ENCODE measurements around the gene BPHL.
"Not testable (repeated sequence)": the region's sequence is repeated elsewhere in the genome, so short reads cannot be mapped to it uniquely, and the experiment has no call there.

- TF ChIP-seq POLR2A (IDR thresholded peaks at IDR 0.05; ENCODE audit: borderline replicate concordance, extremely low read depth, insufficient read depth, insufficient read length); CTCF (IDR thresholded peaks at IDR 0.05 in 2 of 3, conservative IDR thresholded peaks at IDR 0.05 in 1 of 3; ENCODE audit: borderline replicate concordance in 1 of 3, insufficient read depth in 1 of 3, low read depth in 2 of 3, low read length in 2 of 3); REST (IDR thresholded peaks at IDR 0.05; ENCODE audit: low read depth); EGR1 (IDR thresholded peaks at IDR 0.05; ENCODE audit: low read depth); POLR2AphosphoS5 (IDR thresholded peaks at IDR 0.05; ENCODE audit: low read depth, low read length); ZNF274 (IDR thresholded peaks at IDR 0.05; ENCODE audit: low read depth, low read length); MAX (IDR thresholded peaks at IDR 0.05); ZFX (IDR thresholded peaks at IDR 0.05); SP1 (IDR thresholded peaks at IDR 0.05; ENCODE audit: low read depth); RAD21 (IDR thresholded peaks at IDR 0.05; ENCODE audit: low read depth); EZH2 (IDR thresholded peaks at IDR 0.05): not testable (repeated sequence)
These were observed 49.5 kb downstream of the BPHL start for GRCh38 chr6:3168046-3168445.

Measured in HCT116 (cell line).